Peyer's patch (tissue), 4 donors: ENCODE data around the gene RAPGEF2. TPM values are rescaled to one million over a fixed set of nuclear protein-coding genes. Genes with fewer than 3 reads are reported as not detected.

Experiments used
- DNase-seq, 3 donors: peaks; one replicate each; pipeline ENCODE4 v3.0.0-alpha.2; 2017 to 2019
- H3K27ac ChIP-seq, 4 donors: fragments of 200-600 bp; sonication (generic); one replicate each; pipeline ENCODE4 v1.5.1; 2016 to 2019
- H3K27me3 ChIP-seq, 2 donors: fragments of 200-600 bp; sonication (generic); one replicate each; pipeline ENCODE4 v1.5.1; 2019
- H3K36me3 ChIP-seq, 3 donors: fragments of 200-600 bp; sonication (generic); one replicate each; pipeline ENCODE4 v1.5.1; 2016 to 2019
- H3K4me1 ChIP-seq, 4 donors: fragments of 200-600 bp; sonication (generic); one replicate each; pipeline ENCODE4 v1.5.1; 2016 to 2019
- H3K4me3 ChIP-seq, 4 donors: fragments of 200-600 bp; sonication (generic); 1 replicate in 3 of 4; 2 replicates in 1 of 4; pipeline ENCODE4 v1.5.1; 2016 to 2019; ENCODE audit warnings: mild to moderate bottlenecking in 1 of 4
- H3K9me3 ChIP-seq, 4 donors: fragments of 200-600 bp; sonication (generic); one replicate each; pipeline ENCODE4 v1.5.1; 2016 to 2019; ENCODE audit warnings: mild to moderate bottlenecking in 1 of 4
- CTCF ChIP-seq, 6 experiments: fragments of 450-650 bp in 4 of 6; fragments of 200-600 bp in 2 of 6; sonication (generic) in 1 of 6; IDR thresholded peaks; one replicate each; pipeline ENCODE4 v1.5.1; 2017 to 2019; ENCODE audit warnings: antibody characterized with exemption in 6 of 6, mild to moderate bottlenecking in 3 of 6, moderate library complexity in 1 of 6
- POLR2A ChIP-seq, 2 donors: fragments of 450-650 bp; IDR thresholded peaks; one replicate each; pipeline ENCODE4 v1.5.1; 2017; ENCODE audit warnings: antibody characterized with exemption in 2 of 2, mild to moderate bottlenecking in 2 of 2, moderate library complexity in 2 of 2
- total RNA-seq, 4 donors: library from RNA; depleted of rRNA; stranded (reverse); fragments of >200 nt; gene quantifications; one replicate each; pipeline ENCODE4 v1.1.0, GENCODE V29; 2016

The RAPGEF2 gene
- total RNA-seq, 4 donors from 2014 or later, result 30.1 to 81.7 (median 41.4) TPM

GRCh38 chr4:159146488-159146887, 43.6 kb downstream of the RAPGEF2 start:
- H3K27ac ChIP-seq, result no peak overlapping the region
- H3K36me3 ChIP-seq, result no peaks in the 10 kb centered on the region
- H3K4me3 ChIP-seq, result no peak overlapping the region
- H3K9me3 ChIP-seq, result no peaks in the 10 kb centered on the region
- no peaks in the 10 kb centered on the region for H3K27me3 ChIP-seq
- TF ChIP-seq CTCF (IDR thresholded peaks at IDR 0.05) (no peak), POLR2A (IDR thresholded peaks at IDR 0.05) (no peak)
- DNase-seq, result no peak
- no peaks in the 10 kb centered on the region for H3K4me1 ChIP-seq

GRCh38 chr4:159148441-159148840, 45.6 kb downstream of the RAPGEF2 start:
- Histone ChIP-seq H3K27ac (no peak overlapping the region), H3K27me3 (no peaks in the 10 kb centered on the region), H3K4me3 (no peak overlapping the region), H3K36me3 (no peaks in the 10 kb centered on the region), H3K9me3 (no peaks in the 10 kb centered on the region), H3K4me1 (no peaks in the 10 kb centered on the region)
- TF ChIP-seq CTCF (IDR thresholded peaks at IDR 0.05), result no peak
- TF ChIP-seq POLR2A (IDR thresholded peaks at IDR 0.05), result no peak
- DNase-seq, result no peak

DNA sequence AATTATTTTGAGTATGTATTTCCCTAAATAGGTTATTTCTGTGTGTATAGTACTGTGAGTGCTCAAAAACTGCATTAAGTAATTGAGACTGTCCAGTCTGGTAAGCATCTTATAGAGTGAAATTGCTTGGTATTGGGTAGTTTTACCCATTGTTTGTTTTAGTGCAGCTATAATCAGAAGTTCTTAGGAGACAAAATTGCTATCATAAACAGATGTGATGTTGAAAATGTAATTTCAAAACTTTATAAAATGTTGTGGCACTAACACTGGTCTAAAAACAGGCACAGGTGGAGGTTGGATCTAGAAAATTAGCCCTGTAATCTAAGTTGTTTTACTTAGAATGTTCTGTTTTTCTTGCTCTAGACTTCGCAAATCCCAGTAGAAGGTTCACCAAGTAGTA, 46.8 kb downstream of the RAPGEF2 start:
- no peaks in the 10 kb centered on the region for H3K27me3 ChIP-seq
- H3K9me3 ChIP-seq, result no peaks in the 10 kb centered on the region
- no peak for DNase-seq
- no peak overlapping the region for H3K4me3 ChIP-seq
- no peaks in the 10 kb centered on the region for H3K4me1 ChIP-seq
- H3K27ac ChIP-seq, result no peak overlapping the region
- TF ChIP-seq POLR2A (IDR thresholded peaks at IDR 0.05), result no peak
- TF ChIP-seq CTCF (IDR thresholded peaks at IDR 0.05), result no peak
- H3K36me3 ChIP-seq, result no peaks in the 10 kb centered on the region

DNA sequence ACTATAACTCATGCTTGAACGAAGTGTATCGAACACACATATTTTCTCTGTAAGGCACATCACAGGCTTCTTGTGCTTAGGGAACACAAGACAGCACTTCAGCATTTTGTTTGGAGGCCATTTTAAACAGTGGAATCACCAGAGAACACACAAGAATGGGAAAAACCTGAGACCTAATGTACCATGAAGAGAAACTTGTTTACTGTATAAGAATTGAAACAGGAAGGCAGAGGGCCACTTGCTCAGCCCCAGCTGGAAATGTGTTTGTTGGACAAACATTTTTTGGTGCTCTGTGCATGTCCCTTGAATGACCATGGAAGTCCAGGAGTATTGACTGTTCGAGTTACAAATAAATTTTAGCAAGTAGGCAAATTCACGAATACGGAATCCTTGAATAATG, 47.5 kb downstream of the RAPGEF2 start:
- no peaks in the 10 kb centered on the region for H3K4me1 ChIP-seq

GRCh38 chr4:159150821-159151390, 48.0 kb downstream of the RAPGEF2 start:
- Histone ChIP-seq H3K27ac (no peak overlapping the region), H3K36me3 (no peaks in the 10 kb centered on the region), H3K4me3 (no peak overlapping the region), H3K9me3 (no peaks in the 10 kb centered on the region), H3K4me1 (no peaks in the 10 kb centered on the region), H3K27me3 (no peaks in the 10 kb centered on the region)
- no peak for DNase-seq
- TF ChIP-seq CTCF (IDR thresholded peaks at IDR 0.05), result no peak

More for the DNA sequence above, 47.5 kb downstream of the RAPGEF2 start:
- Histone ChIP-seq H3K27me3 (no peaks in the 10 kb centered on the region), H3K27ac (no peak overlapping the region), H3K4me3 (no peak overlapping the region), H3K36me3 (no peaks in the 10 kb centered on the region), H3K9me3 (no peaks in the 10 kb centered on the region)
- no peak for TF ChIP-seq POLR2A (IDR thresholded peaks at IDR 0.05)
- TF ChIP-seq CTCF (IDR thresholded peaks at IDR 0.05), result no peak
- DNase-seq, result no peak

DNA sequence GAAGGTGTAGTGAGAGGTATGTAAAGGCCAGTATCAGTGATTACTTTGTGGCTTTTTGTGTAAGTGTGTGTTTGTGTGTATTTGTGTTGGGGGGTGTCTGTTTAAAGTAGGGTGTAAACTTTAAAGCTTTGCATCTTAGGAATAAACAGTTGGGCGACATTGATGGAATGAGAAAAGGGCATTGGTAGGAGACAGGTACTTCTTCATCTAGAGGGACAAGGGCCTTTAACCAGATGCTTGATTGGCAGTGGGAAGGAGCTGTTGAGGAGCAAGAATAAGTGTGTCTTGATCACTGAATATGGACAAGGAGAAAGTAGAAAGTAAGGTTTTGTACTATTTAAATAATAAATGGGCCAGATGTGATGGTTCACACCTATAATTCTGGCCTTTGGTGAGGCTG, 48.8 kb downstream of the RAPGEF2 start:
- Histone ChIP-seq H3K27ac (no peak overlapping the region), H3K4me1 (no peaks in the 10 kb centered on the region), H3K27me3 (no peaks in the 10 kb centered on the region), H3K9me3 (no peaks in the 10 kb centered on the region), H3K36me3 (no peaks in the 10 kb centered on the region), H3K4me3 (no peak overlapping the region)
- TF ChIP-seq POLR2A (IDR thresholded peaks at IDR 0.05) (no peak), CTCF (IDR thresholded peaks at IDR 0.05) (no peak)
- DNase-seq, result no peak
